Osteoblast (primary cell): ENCODE data around the gene RELN. TPM values are rescaled to one million over a fixed set of nuclear protein-coding genes. Genes with fewer than 3 reads are reported as not detected.

Source experiments
- DNase-seq: peaks from one replicate; pipeline ENCODE4 v3.0.0; 2011; ENCODE audit warnings: low spot score, mixed read lengths; ENCODE audit not compliant: insufficient read length; ENCODE audit errors: missing footprints
- H2AFZ ChIP-seq: 2 replicates; pipeline ENCODE4 v1.6.0; 2011; ENCODE audit warnings: mild to moderate bottlenecking, low read length
- H3K27ac ChIP-seq: 2 replicates; pipeline ENCODE4 v1.5.1; 2011; ENCODE audit warnings: mild to moderate bottlenecking, low read depth, low read length, moderate library complexity
- H3K27me3 ChIP-seq: 2 replicates; pipeline ENCODE4 v1.6.0; 2012; ENCODE audit warnings: mild to moderate bottlenecking, control low read depth, inconsistent platforms, low read length, moderate library complexity; ENCODE audit not compliant: insufficient read depth
- H3K36me3 ChIP-seq: 2 replicates; pipeline ENCODE4 v1.5.1; 2011; ENCODE audit warnings: mild to moderate bottlenecking, low read length, control low read depth, moderate library complexity; ENCODE audit not compliant: insufficient read depth
- H3K4me1 ChIP-seq: 2 replicates; pipeline ENCODE4 v1.5.1; 2011; ENCODE audit warnings: mild to moderate bottlenecking, low read length, control low read depth, moderate library complexity; ENCODE audit not compliant: insufficient read depth
- H3K4me2 ChIP-seq: 2 replicates; pipeline ENCODE4 v1.6.0; 2011; ENCODE audit warnings: mild to moderate bottlenecking, low read length; ENCODE audit not compliant: insufficient read depth
- H3K4me3 ChIP-seq: fragments of 200-600 bp; sonication (generic); 3 replicates; pipeline ENCODE4 v1.5.1; 2012; ENCODE audit warnings: mild to moderate bottlenecking, low read length, inconsistent platforms; ENCODE audit not compliant: insufficient read depth
- H3K79me2 ChIP-seq: 2 replicates; pipeline ENCODE4 v1.6.0; 2012; ENCODE audit warnings: mild to moderate bottlenecking, low read length, control low read depth, inconsistent platforms; ENCODE audit not compliant: insufficient read depth
- H3K9me3 ChIP-seq: 2 replicates; pipeline ENCODE4 v1.5.1; 2011; ENCODE audit warnings: low read depth, low read length, control low read depth
- H4K20me1 ChIP-seq: 2 replicates; pipeline ENCODE4 v1.6.0; 2012; ENCODE audit warnings: mild to moderate bottlenecking, low read length, control low read depth; ENCODE audit not compliant: insufficient read depth
- total RNA-seq: library from RNA; depleted of rRNA; stranded (reverse); fragments of >200 nt; gene quantifications from 2 replicates; pipeline ENCODE4 v1.2.3, GENCODE V29; 2012
- TF ChIP-seq, protein P1 (sequence below): IDR thresholded peaks from 2 replicates; pipeline ENCODE4 v1.5.1; 2011; ENCODE audit warnings: mild to moderate bottlenecking, low read depth, low read length, moderate library complexity; ENCODE audit errors: extremely low read depth

The RELN gene
- total RNA-seq, 1 donor, result 0.36 TPM

- no peaks in the 10 kb centered on the region for H3K36me3 ChIP-seq
- H3K27me3 ChIP-seq, result no peaks in the 10 kb centered on the region
- no peak overlapping the region for H3K4me2 ChIP-seq
- no peaks in the 10 kb centered on the region for H3K79me2 ChIP-seq
- no peaks in the 10 kb centered on the region for H3K4me1 ChIP-seq
- no peak overlapping the region for H3K27ac ChIP-seq
- TF ChIP-seq, protein P1, sequence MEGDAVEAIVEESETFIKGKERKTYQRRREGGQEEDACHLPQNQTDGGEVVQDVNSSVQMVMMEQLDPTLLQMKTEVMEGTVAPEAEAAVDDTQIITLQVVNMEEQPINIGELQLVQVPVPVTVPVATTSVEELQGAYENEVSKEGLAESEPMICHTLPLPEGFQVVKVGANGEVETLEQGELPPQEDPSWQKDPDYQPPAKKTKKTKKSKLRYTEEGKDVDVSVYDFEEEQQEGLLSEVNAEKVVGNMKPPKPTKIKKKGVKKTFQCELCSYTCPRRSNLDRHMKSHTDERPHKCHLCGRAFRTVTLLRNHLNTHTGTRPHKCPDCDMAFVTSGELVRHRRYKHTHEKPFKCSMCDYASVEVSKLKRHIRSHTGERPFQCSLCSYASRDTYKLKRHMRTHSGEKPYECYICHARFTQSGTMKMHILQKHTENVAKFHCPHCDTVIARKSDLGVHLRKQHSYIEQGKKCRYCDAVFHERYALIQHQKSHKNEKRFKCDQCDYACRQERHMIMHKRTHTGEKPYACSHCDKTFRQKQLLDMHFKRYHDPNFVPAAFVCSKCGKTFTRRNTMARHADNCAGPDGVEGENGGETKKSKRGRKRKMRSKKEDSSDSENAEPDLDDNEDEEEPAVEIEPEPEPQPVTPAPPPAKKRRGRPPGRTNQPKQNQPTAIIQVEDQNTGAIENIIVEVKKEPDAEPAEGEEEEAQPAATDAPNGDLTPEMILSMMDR, result no peak
- DNase-seq, result no peak
- H4K20me1 ChIP-seq, result no peaks in the 10 kb centered on the region
- H2AFZ ChIP-seq, result no peak overlapping the region
- no peak overlapping the region for H3K4me3 ChIP-seq
- no peaks in the 10 kb centered on the region for H3K9me3 ChIP-seq
Observed at GRCh38 chr7:103918631-103919271, 70.7 kb downstream of the RELN start.

GRCh38 chr7:103915680-103916357 is 73.6 kb downstream of the RELN start:
- Histone ChIP-seq H3K36me3 (no peaks in the 10 kb centered on the region), H3K4me2 (no peak overlapping the region), H3K27me3 (no peaks in the 10 kb centered on the region), H3K9me3 (no peaks in the 10 kb centered on the region), H3K79me2 (no peaks in the 10 kb centered on the region), H3K4me1 (no peaks in the 10 kb centered on the region), H3K4me3 (no peak overlapping the region), H2AFZ (no peak overlapping the region), H3K27ac (no peak overlapping the region), H4K20me1 (no peaks in the 10 kb centered on the region)
- no peak for DNase-seq
- TF ChIP-seq, protein P1, result no peak

- Histone ChIP-seq H3K9me3 (no peaks in the 10 kb centered on the region), H3K27me3 (no peaks in the 10 kb centered on the region), H3K4me2 (no peak overlapping the region), H4K20me1 (no peaks in the 10 kb centered on the region), H3K4me3 (no peak overlapping the region), H3K4me1 (no peaks in the 10 kb centered on the region), H3K79me2 (no peaks in the 10 kb centered on the region), H3K36me3 (no peaks in the 10 kb centered on the region), H3K27ac (no peak overlapping the region), H2AFZ (no peak overlapping the region)
- no peak for DNase-seq
- TF ChIP-seq, protein P1, result no peak
Observed at GRCh38 chr7:103914147-103914899, 75.1 kb downstream of the RELN start.
